HepG2 (cell line): ENCODE measurements around the gene LEPROT. TPM values are rescaled to one million over a fixed set of nuclear protein-coding genes. Genes with fewer than 3 reads are reported as not detected.

ENCODE experiments used
- ATAC-seq: fragments of 200-7000 bp; cut with Tn5 transposase; 3 replicates; pipeline ENCODE4 v1.9.1; 2020; ENCODE audit warnings: mild to moderate bottlenecking, moderate library complexity
- BruUV-seq: library from RNA; stranded (reverse); fragments of 400-500 nt; replicated peaks from 2 replicates; lab custom pipeline; 2021; lab: Mats Ljungman, UMichigan
- CTCF ChIA-PET: fragments of 300-600 bp; formaldehyde crosslinking; extraction: SDS; loops from one replicate; lab custom pipeline; 2021; ENCODE audit warnings: low total read pairs, inconsistent platforms, low intra/inter-chr PET ratio; lab: Yijun Ruan, JAX
- POLR2A ChIA-PET: fragments of 350-600 bp; sonication (Branson Sonifier 250); formaldehyde crosslinking; loops from one replicate; lab custom pipeline; 2020; ENCODE audit warnings: antibody characterized with exemption, inconsistent platforms; lab: Yijun Ruan, JAX
- DNase-seq: peaks from one replicate; pipeline ENCODE4 v3.0.0-alpha.2; 2015; ENCODE audit warnings: low spot score
- FAIRE-seq: peaks from 3 replicates; lab custom pipeline; 2011; peaks lifted over from hg19 to GRCh38; lab: Jason Lieb, UNC
- H2AFZ ChIP-seq: one replicate; pipeline ENCODE4 v1.6.1; 2011; ENCODE audit warnings: low read length, inconsistent platforms
- H3K27ac ChIP-seq: fragments of 300-600 bp; 3 replicates; pipeline ENCODE4 v1.8.0; 2011; ENCODE audit warnings: mixed run types, mild to moderate bottlenecking, mixed read lengths, low read length, inconsistent platforms; ENCODE audit not compliant: insufficient read depth; ENCODE audit errors: extremely low read length
- H3K27me3 ChIP-seq, 2 experiments: fragments of 200-600 bp in 1 of 2; 2 replicates in 1 of 2; 3 replicates in 1 of 2; pipeline versions ENCODE4 v1.6.0 to v1.8.0; 2011; ENCODE audit warnings: low read length in 2 of 2, mild to moderate bottlenecking in 2 of 2, moderate library complexity in 2 of 2, inconsistent platforms in 1 of 2; ENCODE audit not compliant: insufficient read depth in 2 of 2, control insufficient read depth in 1 of 2
- H3K36me3 ChIP-seq, 2 experiments: fragments of 200-600 bp in 1 of 2; replicated peaks in 1 of 2; 2 replicates in 1 of 2; 3 replicates in 1 of 2; pipeline versions ENCODE4 v1.5.1 to v1.8.0; 2011; ENCODE audit warnings: low read length in 2 of 2, inconsistent platforms in 1 of 2; ENCODE audit not compliant: insufficient read depth in 2 of 2, control insufficient read depth in 1 of 2
- H3K4me1 ChIP-seq: 2 replicates; pipeline ENCODE4 v1.5.1; 2012; ENCODE audit warnings: low read length, inconsistent platforms; ENCODE audit not compliant: insufficient read depth
- H3K4me2 ChIP-seq: 2 replicates; pipeline ENCODE4 v1.6.0; 2011; ENCODE audit warnings: low read depth, low read length, inconsistent platforms
- H3K4me3 ChIP-seq, 3 experiments: fragments of 200-600 bp in 1 of 3; sonication (generic), shearing (Covaris generic) in 1 of 3; replicated peaks in 1 of 3; 2 replicates each; pipeline ENCODE4 v1.5.1; 2011 to 2016; ENCODE audit warnings: low read length in 3 of 3, inconsistent platforms in 2 of 3, low read depth in 2 of 3, mild to moderate bottlenecking in 2 of 3, control low read depth in 1 of 3, mixed read lengths in 1 of 3; ENCODE audit not compliant: insufficient read depth in 1 of 3
- H3K79me2 ChIP-seq: one replicate; pipeline ENCODE4 v1.6.1; 2011; ENCODE audit warnings: low read length, inconsistent platforms; ENCODE audit not compliant: insufficient read depth
- H3K9ac ChIP-seq: 2 replicates; pipeline ENCODE4 v1.6.0; 2011; ENCODE audit warnings: mild to moderate bottlenecking, low read depth, low read length, inconsistent platforms; ENCODE audit not compliant: insufficient read depth
- H3K9me3 ChIP-seq: 2 replicates; pipeline ENCODE4 v1.5.1; 2012; ENCODE audit warnings: mild to moderate bottlenecking, low read length
- H4K20me1 ChIP-seq: 2 replicates; pipeline ENCODE4 v1.6.0; 2011; ENCODE audit warnings: inconsistent platforms, mild to moderate bottlenecking, low read length, moderate library complexity; ENCODE audit not compliant: insufficient read depth
- DZIP1 ChIP-seq: sonication (generic); formaldehyde crosslinking; IDR thresholded peaks from 2 replicates; pipeline ENCODE4 v1.5.0; 2020; ENCODE audit warnings: mild to moderate bottlenecking, missing genetic modification reagents
- NFE2L1 ChIP-seq: sonication (generic); formaldehyde crosslinking; IDR thresholded peaks from 2 replicates; pipeline ENCODE4 v1.4.0; 2020; ENCODE audit warnings: missing genetic modification reagents, mild to moderate bottlenecking, borderline replicate concordance
- POGZ ChIP-seq: sonication (generic); formaldehyde crosslinking; IDR thresholded peaks from 2 replicates; pipeline ENCODE4 v1.4.0; 2020; ENCODE audit warnings: mild to moderate bottlenecking, missing genetic modification reagents
- ZNF414 ChIP-seq: sonication (generic); formaldehyde crosslinking; IDR thresholded peaks from 2 replicates; pipeline ENCODE4 v1.5.0; 2020; ENCODE audit warnings: missing genetic modification reagents
- ZNF562 ChIP-seq: sonication (generic); formaldehyde crosslinking; IDR thresholded peaks from 2 replicates; pipeline ENCODE4 v1.8.0; 2022; ENCODE audit warnings: missing genetic modification reagents, borderline replicate concordance
- WGBS: methylation state at CpG from one replicate; pipeline ENCODE4 v1.1.6; 2017; ENCODE audit warnings: low lambda C conversion rate; 5-methylcytosine and 5-hydroxymethylcytosine counted together
- in situ Hi-C: cut with HindIII; loops from 2 replicates; pipeline ENCODE4 v1.10.0; 2017; ENCODE audit warnings: low pct_unique_long_range_greater_than_20kb; ENCODE audit not compliant: extremely low pct_ligation_motif_present
- intact Hi-C: fragments of 100-400 bp; cut with micrococcal nuclease; formaldehyde crosslinking; loops from one replicate; pipeline ENCODE4 v1.10.0; 2022; ENCODE audit not compliant: unreplicated experiment
- polyA plus RNA-seq, 8 experiments: library from polyadenylated mRNA; depleted of rRNA in 3 of 8; stranded (reverse) in 7 of 8; unstranded in 1 of 8; fragments of >200 nt; fragmentation: Illumina TruSeq in 4 of 8; extraction: Trizol in 4 of 8; gene quantifications; 2 replicates each; pipeline versions ENCODE4 v1.2.1 to v1.2.3, GENCODE V29; 2011 to 2016; ENCODE audit warnings: low read depth in 4 of 8, missing spikeins in 1 of 8, mixed read lengths in 1 of 8; ENCODE audit not compliant: insufficient read depth in 1 of 8
- total RNA-seq, 5 experiments: library from RNA; depleted of rRNA; stranded (reverse); fragments of >200 nt; fragmentation: Illumina TruSeq; extraction: Trizol; gene quantifications; 2 replicates each; pipeline ENCODE4 v1.2.3, GENCODE V29; 2016; ENCODE audit warnings: low read depth in 1 of 5

LEPROT gene
- total and polyA plus RNA-seq, 2 of the 13 experiments (the other 11 are each of a cell fraction or from before 2014, with no cell fraction given) = 36.8 to 51.4 TPM

- ATAC-seq (no peak), DNase-seq (no peak), FAIRE-seq (no peak)
- Histone ChIP-seq H3K27ac (no peak overlapping the region), H3K4me2 (no peak overlapping the region), H3K79me2 (no peaks in the 10 kb centered on the region), H4K20me1 (no peaks in the 10 kb centered on the region), H2AFZ (no peak overlapping the region), H3K4me3 (no peak overlapping the region), H3K9me3 (no peaks in the 10 kb centered on the region; the same call in 1 of the 2 replicates), H3K36me3 (no peaks in the 10 kb centered on the region), H3K4me1 (peaks cover 11% of the 10 kb centered on the region; the same call in 1 of the 2 replicates), H3K9ac (no peak overlapping the region), H3K27me3 (no peaks in the 10 kb centered on the region)
- 90% methylated on average over 1 of the region's 1 CpG for WGBS
- no peak for TF ChIP-seq ZNF414 (CRISPR knock-in tag)
- TF ChIP-seq NFE2L1 (CRISPR knock-in tag) = no peak
- in situ Hi-C loops (loop anchor here (25.0 kb wide), 1 partner anchor 246 kb away; no protein-coding TSS in a partner anchor), intact Hi-C loops (no loop called here)
- CTCF ChIA-PET = no interaction called here
- POLR2A ChIA-PET = no interaction called here
- no TSS peak for BruUV-seq
Observed at GRCh38 chr1:65440915-65441314, 20.4 kb downstream of the LEPROT start.

GRCh38 chr1:65441464-65441863 is 21.0 kb downstream of the LEPROT start:
- Histone ChIP-seq H3K36me3 (no peaks in the 10 kb centered on the region), H3K9ac (no peak overlapping the region), H3K4me3 (no peak overlapping the region), H3K9me3 (no peaks in the 10 kb centered on the region; the same call in 1 of the 2 replicates), H3K4me2 (no peak overlapping the region), H3K79me2 (no peaks in the 10 kb centered on the region), H3K4me1 (peaks cover 11% of the 10 kb centered on the region; the same call in 1 of the 2 replicates), H2AFZ (no peak overlapping the region), H4K20me1 (no peaks in the 10 kb centered on the region), H3K27me3 (no peaks in the 10 kb centered on the region), H3K27ac (no peak overlapping the region)
- DNase-seq (no peak), FAIRE-seq (no peak), ATAC-seq (no peak)
- POLR2A ChIA-PET = no interaction called here
- TF ChIP-seq ZNF562 (CRISPR knock-in tag) (no peak), DZIP1 (CRISPR knock-in tag) (no peak), POGZ (no peak)
- CTCF ChIA-PET = no interaction called here
- WGBS = 63% methylated on average over 3 of the region's 3 CpGs
- intact Hi-C loops = no loop called here
- in situ Hi-C loops = loop anchor here (25.0 kb wide), 1 partner anchor 246 kb away; no protein-coding TSS in a partner anchor
- BruUV-seq = no TSS peak
